Loucy (cell line): ENCODE data around the gene NPSR1.

Source experiments
- H2AFZ ChIP-seq: fragments of 200-600 bp; sonication (generic); 2 replicates; pipeline ENCODE4 v1.6.0; 2016; ENCODE audit warnings: antibody characterized with exemption, mild to moderate bottlenecking, low read length, moderate library complexity
- H3F3A ChIP-seq: fragments of 200-600 bp; 2 replicates; pipeline ENCODE4 v1.6.0; 2016; ENCODE audit warnings: antibody characterized with exemption, low read depth, mild to moderate bottlenecking
- H3K27me3 ChIP-seq: fragments of 200-600 bp; sonication (generic); 2 replicates; pipeline ENCODE4 v1.6.1; 2014; ENCODE audit warnings: low read length, mild to moderate bottlenecking; ENCODE audit not compliant: insufficient read depth, poor library complexity, severe bottlenecking
- H3K36me3 ChIP-seq: fragments of 200-600 bp; sonication (generic); 2 replicates; pipeline ENCODE4 v1.6.1; 2016; ENCODE audit warnings: low read length; ENCODE audit not compliant: insufficient read depth
- H3K4me1 ChIP-seq: fragments of 200-600 bp; sonication (generic); 2 replicates; pipeline ENCODE4 v1.5.1; 2014; ENCODE audit warnings: low read length, mild to moderate bottlenecking; ENCODE audit not compliant: insufficient read depth, poor library complexity, severe bottlenecking
- H3K4me2 ChIP-seq: fragments of 200-600 bp; sonication (generic); 2 replicates; pipeline ENCODE4 v1.6.0; 2014; ENCODE audit warnings: antibody characterized with exemption, low read length, low read depth, mild to moderate bottlenecking; ENCODE audit not compliant: poor library complexity, severe bottlenecking
- H3K4me3 ChIP-seq: fragments of 200-600 bp; sonication (generic); 2 replicates; pipeline ENCODE4 v1.5.1; 2014; ENCODE audit warnings: low read length, mild to moderate bottlenecking, mixed read lengths; ENCODE audit not compliant: poor library complexity, severe bottlenecking
- H3K79me2 ChIP-seq: fragments of 200-600 bp; sonication (generic); 2 replicates; pipeline ENCODE4 v1.6.1; 2014; ENCODE audit warnings: low read length; ENCODE audit not compliant: insufficient read depth
- H3K9ac ChIP-seq: fragments of 200-600 bp; sonication (generic); 2 replicates; pipeline ENCODE4 v1.6.0; 2014; ENCODE audit warnings: mild to moderate bottlenecking, low read depth, low read length, moderate library complexity; ENCODE audit not compliant: poor library complexity, severe bottlenecking
- H3K9me2 ChIP-seq: fragments of 200-600 bp; sonication (generic); replicated peaks from 2 replicates; pipeline ENCODE4 v1.6.1; 2016; ENCODE audit warnings: low read depth, low read length, mixed read lengths
- H3K9me3 ChIP-seq: fragments of 200-600 bp; sonication (generic); 2 replicates; pipeline ENCODE4 v1.6.1; 2014; ENCODE audit warnings: mild to moderate bottlenecking, antibody characterized with exemption, low read length, low read depth; ENCODE audit not compliant: insufficient read depth
- H4K20me1 ChIP-seq: fragments of 200-600 bp; sonication (generic); 2 replicates; pipeline ENCODE4 v1.6.0; 2014; ENCODE audit warnings: antibody characterized with exemption, low read length, mild to moderate bottlenecking; ENCODE audit not compliant: insufficient read depth, poor library complexity, severe bottlenecking
- EZH2phosphoT487 ChIP-seq: fragments of 200-600 bp; IDR thresholded peaks from 2 replicates; pipeline ENCODE4 v1.6.1; 2018; ENCODE audit warnings: antibody characterized with exemption, mild to moderate bottlenecking, moderate library complexity, borderline replicate concordance
- TF ChIP-seq, protein P1 (sequence below): fragments of 200-600 bp; sonication (generic); conservative IDR thresholded peaks from 2 replicates; pipeline ENCODE4 v1.5.1; 2014; ENCODE audit warnings: mild to moderate bottlenecking, antibody characterized with exemption, low read length

Gene NPSR1

DNA sequence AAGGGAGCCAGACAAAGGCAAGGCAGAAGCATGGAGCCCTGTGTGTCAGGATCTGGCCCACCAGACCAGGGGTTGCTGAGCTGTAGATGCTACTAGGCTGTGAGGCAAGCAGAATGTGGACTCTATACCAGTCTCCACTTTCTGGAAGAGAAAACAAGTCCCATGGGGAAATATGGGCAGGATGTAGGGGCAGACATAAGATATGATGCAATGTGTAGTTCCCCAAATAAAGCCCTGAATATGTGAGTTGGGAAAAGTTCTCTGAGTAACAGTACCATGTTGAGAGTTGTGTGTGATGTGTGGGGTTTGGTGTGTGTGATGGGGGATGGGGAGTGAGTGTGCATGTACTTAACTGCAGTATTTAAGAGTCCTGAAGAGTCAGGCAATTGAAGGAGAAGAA is 62.3 kb downstream of the NPSR1 start:
- H3K27me3 ChIP-seq, result no peaks in the 10 kb centered on the region
- no peaks in the 10 kb centered on the region for H3K9me3 ChIP-seq
- H3K4me1 ChIP-seq, result peaks cover 24% of the 10 kb centered on the region
- no peak overlapping the region for H3K4me2 ChIP-seq
- H3F3A ChIP-seq, result no peaks in the 10 kb centered on the region
- H3K36me3 ChIP-seq, result no peaks in the 10 kb centered on the region
- no peak for TF ChIP-seq EZH2phosphoT487
- TF ChIP-seq, protein P1, sequence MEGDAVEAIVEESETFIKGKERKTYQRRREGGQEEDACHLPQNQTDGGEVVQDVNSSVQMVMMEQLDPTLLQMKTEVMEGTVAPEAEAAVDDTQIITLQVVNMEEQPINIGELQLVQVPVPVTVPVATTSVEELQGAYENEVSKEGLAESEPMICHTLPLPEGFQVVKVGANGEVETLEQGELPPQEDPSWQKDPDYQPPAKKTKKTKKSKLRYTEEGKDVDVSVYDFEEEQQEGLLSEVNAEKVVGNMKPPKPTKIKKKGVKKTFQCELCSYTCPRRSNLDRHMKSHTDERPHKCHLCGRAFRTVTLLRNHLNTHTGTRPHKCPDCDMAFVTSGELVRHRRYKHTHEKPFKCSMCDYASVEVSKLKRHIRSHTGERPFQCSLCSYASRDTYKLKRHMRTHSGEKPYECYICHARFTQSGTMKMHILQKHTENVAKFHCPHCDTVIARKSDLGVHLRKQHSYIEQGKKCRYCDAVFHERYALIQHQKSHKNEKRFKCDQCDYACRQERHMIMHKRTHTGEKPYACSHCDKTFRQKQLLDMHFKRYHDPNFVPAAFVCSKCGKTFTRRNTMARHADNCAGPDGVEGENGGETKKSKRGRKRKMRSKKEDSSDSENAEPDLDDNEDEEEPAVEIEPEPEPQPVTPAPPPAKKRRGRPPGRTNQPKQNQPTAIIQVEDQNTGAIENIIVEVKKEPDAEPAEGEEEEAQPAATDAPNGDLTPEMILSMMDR, result no peak
- H3K9me2 ChIP-seq, result no peaks in the 10 kb centered on the region
- H3K9ac ChIP-seq, result no peak overlapping the region
- H2AFZ ChIP-seq, result no peak overlapping the region
- no peak overlapping the region for H3K4me3 ChIP-seq
- no peaks in the 10 kb centered on the region for H4K20me1 ChIP-seq
- no peaks in the 10 kb centered on the region for H3K79me2 ChIP-seq

GRCh38 chr7:34723338-34723737 is 65.3 kb downstream of the NPSR1 start:
- no peak for TF ChIP-seq EZH2phosphoT487
- TF ChIP-seq, protein P1, result no peak
- no peaks in the 10 kb centered on the region for H3F3A ChIP-seq
- H3K36me3 ChIP-seq, result no peaks in the 10 kb centered on the region
- no peaks in the 10 kb centered on the region for H3K9me2 ChIP-seq
- H4K20me1 ChIP-seq, result no peaks in the 10 kb centered on the region
- H3K27me3 ChIP-seq, result no peaks in the 10 kb centered on the region
- no peak overlapping the region for H3K4me3 ChIP-seq
- H3K79me2 ChIP-seq, result no peaks in the 10 kb centered on the region
- peak overlapping the region; percentile 61 for H3K4me2 ChIP-seq
- no peak overlapping the region for H3K9ac ChIP-seq
- H3K9me3 ChIP-seq, result no peaks in the 10 kb centered on the region
- peaks cover 21% of the 10 kb centered on the region for H3K4me1 ChIP-seq
- no peak overlapping the region for H2AFZ ChIP-seq

- Histone ChIP-seq H3F3A (no peaks in the 10 kb centered on the region), H3K4me1 (peaks cover 15% of the 10 kb centered on the region), H3K36me3 (no peaks in the 10 kb centered on the region), H4K20me1 (no peaks in the 10 kb centered on the region), H3K27me3 (no peaks in the 10 kb centered on the region), H3K4me2 (peak overlapping the region; percentile 61), H3K9me2 (no peaks in the 10 kb centered on the region), H3K79me2 (no peaks in the 10 kb centered on the region), H3K9me3 (no peaks in the 10 kb centered on the region), H2AFZ (peak overlapping the region; percentile 76), H3K9ac (no peak overlapping the region), H3K4me3 (peak overlapping the region; percentile 19)
- TF ChIP-seq, protein P1, result no peak
- TF ChIP-seq EZH2phosphoT487, result no peak
Observed at GRCh38 chr7:34723866-34724490, 66.0 kb downstream of the NPSR1 start.
